Caco-2 (cell line): ENCODE measurements around the gene RERE. TPM values are rescaled to one million over a fixed set of nuclear protein-coding genes. Genes with fewer than 3 reads are reported as not detected.

Experiments
- BruUV-seq: library from RNA; stranded (reverse); fragments of 400-500 nt; replicated peaks from 2 replicates; lab custom pipeline; 2021; lab: Mats Ljungman, UMichigan
- CTCF ChIA-PET: fragments of 300-600 bp; sonication (Branson Sonifier 250); formaldehyde crosslinking; loops from one replicate; lab custom pipeline; 2022; ENCODE audit warnings: antibody characterized with exemption; lab: Charles Lee
- POLR2A ChIA-PET: fragments of 300-600 bp; sonication (Branson Sonifier 250); formaldehyde crosslinking; loops from one replicate; lab custom pipeline; 2022; ENCODE audit warnings: antibody characterized with exemption; lab: Charles Lee
- DNase-seq, 2 experiments: peaks; one replicate each; pipeline versions ENCODE4 v3.0.0 to v3.0.0-alpha.2; 2020 to 2022
- H3K27me3 ChIP-seq: replicated peaks from 2 replicates; pipeline ENCODE4 v1.6.0; 2011; ENCODE audit warnings: low read length; ENCODE audit not compliant: control insufficient read depth, insufficient read depth
- H3K36me3 ChIP-seq: 2 replicates; pipeline ENCODE4 v1.5.1; 2011; ENCODE audit warnings: low read length; ENCODE audit not compliant: control insufficient read depth, insufficient read depth
- H3K4me1 ChIP-seq: fragments of 250-450 bp; sonication (Bioruptor Pico); 2 replicates; pipeline ENCODE4 v1.5.1; 2020; ENCODE audit warnings: mild to moderate bottlenecking
- H3K4me3 ChIP-seq: 2 replicates; pipeline ENCODE4 v1.5.1; 2011; ENCODE audit warnings: low read depth, mild to moderate bottlenecking, control low read depth, low read length
- H3K9me3 ChIP-seq: fragments of 250-450 bp; sonication (Bioruptor Pico); 2 replicates; pipeline ENCODE4 v1.5.1; 2020; ENCODE audit warnings: mild to moderate bottlenecking, moderate library complexity
- H3K27ac Mint-ChIP-seq: one replicate; pipeline ENCODE4 v1.8.0; 2022; ENCODE audit warnings: mixed read lengths; ENCODE audit not compliant: unreplicated experiment
- H3K27me3 Mint-ChIP-seq: one replicate; pipeline ENCODE4 v1.8.0; 2022; ENCODE audit warnings: mixed read lengths; ENCODE audit not compliant: insufficient read depth, unreplicated experiment
- H3K36me3 Mint-ChIP-seq: one replicate; pipeline ENCODE4 v1.8.0; 2022; ENCODE audit warnings: mild to moderate bottlenecking, mixed read lengths; ENCODE audit not compliant: insufficient read depth, unreplicated experiment
- H3K4me1 Mint-ChIP-seq: one replicate; pipeline ENCODE4 v1.8.0; 2022; ENCODE audit warnings: low read depth, mixed read lengths; ENCODE audit not compliant: unreplicated experiment
- H3K4me3 Mint-ChIP-seq: one replicate; pipeline ENCODE4 v1.8.0; 2022; ENCODE audit warnings: mild to moderate bottlenecking, moderate library complexity, mixed read lengths; ENCODE audit not compliant: unreplicated experiment
- H3K9me3 Mint-ChIP-seq: one replicate; pipeline ENCODE4 v1.8.0; 2022; ENCODE audit warnings: mixed read lengths; ENCODE audit not compliant: unreplicated experiment
- intact Hi-C: fragments of 100-400 bp; cut with micrococcal nuclease; formaldehyde crosslinking; loops from one replicate; pipeline ENCODE4 v1.10.0; 2022; ENCODE audit not compliant: unreplicated experiment
- total RNA-seq: library from RNA; stranded (reverse); gene quantifications from 2 replicates; pipeline ENCODE4 v1.2.3, GENCODE V29; 2022
- TF ChIP-seq, protein P1 (sequence below), 2 experiments: fragments of 200-600 bp in 1 of 2; IDR thresholded peaks; 1 replicate in 1 of 2; 2 replicates in 1 of 2; pipeline versions ENCODE4 v1.5.1 to v1.8.0; 2011 to 2022; ENCODE audit warnings: antibody characterized with exemption in 1 of 2, control low read depth in 1 of 2, inconsistent platforms in 1 of 2, low read depth in 1 of 2, low read length in 1 of 2, mild to moderate bottlenecking in 1 of 2, moderate library complexity in 1 of 2; ENCODE audit not compliant: insufficient read depth in 1 of 2, severe bottlenecking in 1 of 2, unreplicated experiment in 1 of 2

RERE gene
- total RNA-seq, 1 experiment from 2014 or later, result 85.2 TPM

DNA sequence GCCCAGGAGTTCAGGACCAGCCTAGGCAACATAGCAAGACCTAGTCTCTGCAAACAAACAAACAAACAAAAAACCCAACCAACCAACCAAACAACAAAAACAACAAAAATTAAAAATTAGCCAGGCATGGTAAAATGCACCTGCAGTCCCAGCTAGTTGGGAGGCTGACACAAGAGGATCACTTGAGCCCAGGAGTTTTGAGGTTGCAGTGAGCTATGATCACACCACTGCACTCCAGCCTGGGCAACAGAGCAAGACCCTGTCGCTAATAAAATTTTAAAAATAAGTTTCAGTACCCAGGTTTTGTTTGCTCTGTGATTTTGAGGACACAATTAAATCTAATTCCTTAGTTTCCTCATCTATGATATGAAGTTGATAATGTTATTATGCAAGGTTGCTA lies 298.3 kb downstream of the RERE start:
- peaks cover 34% of the 10 kb centered on the region for H3K36me3 Mint-ChIP-seq
- no peak overlapping the region for H3K27ac Mint-ChIP-seq
- H3K9me3 Mint-ChIP-seq, result no peaks in the 10 kb centered on the region
- Histone ChIP-seq H3K4me3 (no peak overlapping the region), H3K4me1 (peaks cover 36% of the 10 kb centered on the region), H3K36me3 (no peaks in the 10 kb centered on the region), H3K27me3 (no peaks in the 10 kb centered on the region), H3K9me3 (no peaks in the 10 kb centered on the region)
- ChIA-PET CTCF (no interaction called here), POLR2A (no interaction called here)
- no peaks in the 10 kb centered on the region for H3K27me3 Mint-ChIP-seq
- no peak overlapping the region for H3K4me3 Mint-ChIP-seq
- no TSS peak for BruUV-seq
- TF ChIP-seq, protein P1, sequence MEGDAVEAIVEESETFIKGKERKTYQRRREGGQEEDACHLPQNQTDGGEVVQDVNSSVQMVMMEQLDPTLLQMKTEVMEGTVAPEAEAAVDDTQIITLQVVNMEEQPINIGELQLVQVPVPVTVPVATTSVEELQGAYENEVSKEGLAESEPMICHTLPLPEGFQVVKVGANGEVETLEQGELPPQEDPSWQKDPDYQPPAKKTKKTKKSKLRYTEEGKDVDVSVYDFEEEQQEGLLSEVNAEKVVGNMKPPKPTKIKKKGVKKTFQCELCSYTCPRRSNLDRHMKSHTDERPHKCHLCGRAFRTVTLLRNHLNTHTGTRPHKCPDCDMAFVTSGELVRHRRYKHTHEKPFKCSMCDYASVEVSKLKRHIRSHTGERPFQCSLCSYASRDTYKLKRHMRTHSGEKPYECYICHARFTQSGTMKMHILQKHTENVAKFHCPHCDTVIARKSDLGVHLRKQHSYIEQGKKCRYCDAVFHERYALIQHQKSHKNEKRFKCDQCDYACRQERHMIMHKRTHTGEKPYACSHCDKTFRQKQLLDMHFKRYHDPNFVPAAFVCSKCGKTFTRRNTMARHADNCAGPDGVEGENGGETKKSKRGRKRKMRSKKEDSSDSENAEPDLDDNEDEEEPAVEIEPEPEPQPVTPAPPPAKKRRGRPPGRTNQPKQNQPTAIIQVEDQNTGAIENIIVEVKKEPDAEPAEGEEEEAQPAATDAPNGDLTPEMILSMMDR (IDR thresholded peaks at IDR 0.05; ENCODE audit: insufficient read depth in 1 of 2, low read depth in 1 of 2, low read length in 1 of 2, severe bottlenecking in 1 of 2, unreplicated experiment in 1 of 2), result no peak
- DNase-seq, result no peak
- H3K4me1 Mint-ChIP-seq, result peaks cover 28% of the 10 kb centered on the region
- intact Hi-C loops, result no loop called here

DNA sequence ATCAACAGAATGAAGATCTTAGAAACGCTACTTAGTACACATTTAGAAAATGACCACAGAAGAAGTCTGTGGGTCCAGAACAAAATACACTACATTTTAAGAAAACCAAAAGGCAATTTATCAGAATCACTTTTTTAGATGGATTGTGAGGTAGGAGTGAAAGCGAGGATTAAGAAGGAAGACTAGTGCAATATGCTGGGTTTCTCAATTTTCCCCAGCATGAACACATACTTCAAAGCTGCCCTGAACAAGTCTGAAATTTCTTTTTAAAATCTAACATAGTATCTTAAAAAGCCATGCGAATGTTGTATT lies 299.0 kb downstream of the RERE start:
- H3K9me3 Mint-ChIP-seq, result no peaks in the 10 kb centered on the region
- BruUV-seq, result no TSS peak
- no peaks in the 10 kb centered on the region for H3K27me3 ChIP-seq
- H3K27ac Mint-ChIP-seq, result no peak overlapping the region
- H3K4me3 ChIP-seq, result no peak overlapping the region
- peaks cover 31% of the 10 kb centered on the region for H3K36me3 Mint-ChIP-seq
- intact Hi-C loops, result no loop called here
- no peaks in the 10 kb centered on the region for H3K36me3 ChIP-seq
- peaks cover 28% of the 10 kb centered on the region for H3K4me1 Mint-ChIP-seq
- no peak for DNase-seq
- TF ChIP-seq, protein P1 (IDR thresholded peaks at IDR 0.05; ENCODE audit: insufficient read depth in 1 of 2, low read depth in 1 of 2, low read length in 1 of 2, severe bottlenecking in 1 of 2, unreplicated experiment in 1 of 2), result no peak
- H3K4me3 Mint-ChIP-seq, result no peak overlapping the region
- H3K27me3 Mint-ChIP-seq, result no peaks in the 10 kb centered on the region
- H3K9me3 ChIP-seq, result no peaks in the 10 kb centered on the region
- H3K4me1 ChIP-seq, result peaks cover 36% of the 10 kb centered on the region
- CTCF ChIA-PET, result no interaction called here
- POLR2A ChIA-PET, result no interaction called here

DNA sequence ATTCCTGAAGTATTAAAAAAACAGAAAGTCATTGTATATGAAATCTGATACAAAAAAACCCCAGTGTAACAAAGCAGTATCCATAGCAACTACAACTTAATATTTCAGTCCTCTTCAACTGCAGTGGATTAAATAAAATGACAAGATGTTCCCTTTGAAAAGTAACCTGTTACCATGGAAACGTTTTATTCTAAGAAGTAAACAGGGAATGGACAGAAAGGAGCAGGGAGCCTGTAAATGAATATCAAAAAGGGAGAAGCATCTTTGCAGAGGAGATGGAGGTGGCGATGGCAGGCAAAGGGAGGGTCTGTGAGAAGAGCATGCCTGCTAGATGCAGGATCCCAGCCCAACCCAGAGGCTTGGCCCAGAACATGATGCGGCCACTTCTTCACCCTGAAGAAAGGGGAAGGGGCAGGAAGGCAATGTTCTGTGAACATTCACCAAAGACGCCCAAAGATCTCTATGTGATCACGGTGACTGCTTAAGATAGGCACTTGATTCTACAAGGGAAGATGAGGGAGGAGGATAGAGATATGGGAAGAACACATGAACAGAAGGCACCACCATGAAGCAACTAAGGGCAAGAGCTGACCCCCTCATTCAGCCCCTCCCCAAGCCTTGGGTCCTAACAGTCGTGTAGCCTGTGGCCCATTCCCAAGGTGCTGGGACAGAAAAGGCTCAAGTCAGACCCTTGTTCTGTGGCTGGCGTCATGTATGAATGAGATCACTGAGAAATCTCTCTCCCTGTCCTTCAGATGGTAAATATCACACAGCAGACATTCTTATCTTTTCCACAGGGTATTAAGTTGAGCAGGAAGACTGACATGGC lies 299.6 kb downstream of the RERE start:
- Histone ChIP-seq H3K9me3 (no peaks in the 10 kb centered on the region), H3K4me1 (peaks cover 36% of the 10 kb centered on the region), H3K4me3 (no peak overlapping the region), H3K27me3 (no peaks in the 10 kb centered on the region), H3K36me3 (no peaks in the 10 kb centered on the region)
- Mint-ChIP-seq H3K27ac (peak overlapping the region; percentile 15), H3K36me3 (peaks cover 26% of the 10 kb centered on the region), H3K27me3 (no peaks in the 10 kb centered on the region), H3K4me1 (peaks cover 28% of the 10 kb centered on the region), H3K4me3 (no peak overlapping the region), H3K9me3 (no peaks in the 10 kb centered on the region)
- intact Hi-C loops, result no loop called here
- POLR2A ChIA-PET, result no interaction called here
- no peak for DNase-seq
- TF ChIP-seq, protein P1 (IDR thresholded peaks at IDR 0.05; ENCODE audit: insufficient read depth in 1 of 2, low read depth in 1 of 2, low read length in 1 of 2, severe bottlenecking in 1 of 2, unreplicated experiment in 1 of 2), result no peak
- BruUV-seq, result no TSS peak
- CTCF ChIA-PET, result no interaction called here
